Endothelial cell (in vitro differentiated cells): Measurements from ENCODE around the gene SLC9A9. TPM values are rescaled to one million over a fixed set of nuclear protein-coding genes. Genes with fewer than 3 reads are reported as not detected.

Experiments
- DNase-seq: peaks from one replicate; pipeline ENCODE4 v3.0.0; 2021; ENCODE audit warnings: low spot score
- H3K27ac Mint-ChIP-seq: one replicate; pipeline ENCODE4 v1.8.0; 2021; ENCODE audit warnings: mixed read lengths, inconsistent platforms; ENCODE audit not compliant: unreplicated experiment
- H3K27me3 Mint-ChIP-seq: one replicate; pipeline ENCODE4 v1.8.0; 2021; ENCODE audit warnings: mild to moderate bottlenecking, moderate library complexity, mixed read lengths, inconsistent platforms; ENCODE audit not compliant: unreplicated experiment
- H3K36me3 Mint-ChIP-seq: one replicate; pipeline ENCODE4 v1.8.0; 2021; ENCODE audit warnings: mild to moderate bottlenecking, low read depth, mixed read lengths, inconsistent platforms; ENCODE audit not compliant: unreplicated experiment
- H3K4me1 Mint-ChIP-seq: one replicate; pipeline ENCODE4 v1.8.0; 2021; ENCODE audit warnings: mild to moderate bottlenecking, mixed read lengths, inconsistent platforms; ENCODE audit not compliant: unreplicated experiment
- H3K4me3 Mint-ChIP-seq: one replicate; pipeline ENCODE4 v1.8.0; 2021; ENCODE audit warnings: mild to moderate bottlenecking, mixed read lengths, inconsistent platforms; ENCODE audit not compliant: unreplicated experiment
- H3K9me3 Mint-ChIP-seq: one replicate; pipeline ENCODE4 v1.8.0; 2021; ENCODE audit warnings: mixed read lengths, inconsistent platforms; ENCODE audit not compliant: unreplicated experiment
- CTCF ChIP-seq: fragments of 200-600 bp; sonication (generic); IDR thresholded peaks from one replicate; pipeline ENCODE4 v1.5.0; 2021; ENCODE audit warnings: antibody characterized with exemption; ENCODE audit not compliant: unreplicated experiment
- total RNA-seq: library from RNA; stranded (reverse); fragmentation: NEBNext Ultra II Directional; extraction: Animal tissue kit (Norgen Biotek cat#: 25700); gene quantifications from one replicate; pipeline ENCODE4 v1.2.1, GENCODE V29; 2021; ENCODE audit not compliant: unreplicated experiment

SLC9A9 gene
- total RNA-seq, 1 donor from 2014 or later: 7.9 TPM

- no peak overlapping the region for H3K27ac Mint-ChIP-seq
- H3K27me3 Mint-ChIP-seq: peaks cover 6% of the 10 kb centered on the region
- no peak for DNase-seq
- no peaks in the 10 kb centered on the region for H3K4me1 Mint-ChIP-seq
- peaks cover 4% of the 10 kb centered on the region for H3K36me3 Mint-ChIP-seq
- H3K4me3 Mint-ChIP-seq: no peak overlapping the region
- no peaks in the 10 kb centered on the region for H3K9me3 Mint-ChIP-seq
- TF ChIP-seq CTCF: no peak
Observed at GRCh38 chr3:143726727-143727126, 121.5 kb downstream of the SLC9A9 start.

- no peak for DNase-seq
- Mint-ChIP-seq H3K27ac (no peak overlapping the region), H3K4me3 (no peak overlapping the region), H3K27me3 (no peaks in the 10 kb centered on the region), H3K36me3 (peaks cover 4% of the 10 kb centered on the region), H3K9me3 (no peaks in the 10 kb centered on the region), H3K4me1 (no peaks in the 10 kb centered on the region)
- no peak for TF ChIP-seq CTCF
Observed at GRCh38 chr3:143720381-143720780, 127.9 kb downstream of the SLC9A9 start.

GRCh38 chr3:143718463-143718862 lies 129.8 kb downstream of the SLC9A9 start:
- DNase-seq: no peak
- TF ChIP-seq CTCF: no peak
- Mint-ChIP-seq H3K4me3 (no peak overlapping the region), H3K27ac (no peak overlapping the region), H3K4me1 (no peaks in the 10 kb centered on the region), H3K36me3 (no peaks in the 10 kb centered on the region), H3K27me3 (no peaks in the 10 kb centered on the region), H3K9me3 (no peaks in the 10 kb centered on the region)

- H3K27ac Mint-ChIP-seq: no peak overlapping the region
- no peak for DNase-seq
- no peaks in the 10 kb centered on the region for H3K36me3 Mint-ChIP-seq
- no peaks in the 10 kb centered on the region for H3K4me1 Mint-ChIP-seq
- TF ChIP-seq CTCF: no peak
- H3K27me3 Mint-ChIP-seq: no peaks in the 10 kb centered on the region
- H3K4me3 Mint-ChIP-seq: no peak overlapping the region
- no peaks in the 10 kb centered on the region for H3K9me3 Mint-ChIP-seq
Observed at GRCh38 chr3:143716731-143717130, 131.5 kb downstream of the SLC9A9 start.

GRCh38 chr3:143712522-143712921 lies 135.7 kb downstream of the SLC9A9 start:
- H3K4me1 Mint-ChIP-seq: no peaks in the 10 kb centered on the region
- no peaks in the 10 kb centered on the region for H3K9me3 Mint-ChIP-seq
- TF ChIP-seq CTCF: no peak
- H3K36me3 Mint-ChIP-seq: no peaks in the 10 kb centered on the region
- H3K27ac Mint-ChIP-seq: no peak overlapping the region
- no peak overlapping the region for H3K4me3 Mint-ChIP-seq
- DNase-seq: no peak
- no peaks in the 10 kb centered on the region for H3K27me3 Mint-ChIP-seq
